Measurements from ENCODE around the gene ZBED6. TPM values are rescaled to one million over a fixed set of nuclear protein-coding genes. Genes with fewer than 3 reads are reported as not detected.

ZBED6 gene
- total and polyA plus RNA-seq, 9 of the 15 experiments (the other 6 are each of a cell fraction or from before 2014, with no cell fraction given) = 0.21 to 16.6 (median 5.0) TPM

- ATAC-seq = no peak
These were observed 43.7 kb downstream of the ZBED6 start for GRCh38 chr1:203839081-203839480.

More at GRCh38 chr1:203839081-203839480, 43.7 kb downstream of the ZBED6 start:
- no TSS peak for BruUV-seq (replicated peaks)
- no peaks in the 10 kb centered on the region for H3K27me3 ChIP-seq (ENCODE audit: control insufficient read depth in 2 of 2, insufficient read depth in 2 of 2, low read length in 2 of 2)
- H3K4me2 ChIP-seq (ENCODE audit: insufficient read depth, low read length) = no peak overlapping the region
- H3K27ac ChIP-seq (ENCODE audit: extremely low read depth, low read depth, low read length) = no peak overlapping the region
- H3K9me3 ChIP-seq (replicated peaks; ENCODE audit: control insufficient read depth, insufficient read depth, low read depth, low read length) = no peaks in the 10 kb centered on the region
- DNase-seq (ENCODE audit: extremely low read depth in 1 of 4, low spot score in 3 of 4) = no peak
- no peaks in the 10 kb centered on the region for H4K20me1 ChIP-seq (replicated peaks; ENCODE audit: control insufficient read depth, insufficient read depth, low read length)
- no peak for TF ChIP-seq PML (IDR thresholded peaks at IDR 0.05; ENCODE audit: low read length)
- TF ChIP-seq ARID4B (CRISPR knock-in tag; IDR thresholded peaks at IDR 0.05) = no peak
- no peak for TF ChIP-seq RBFOX2 (IDR thresholded peaks at IDR 0.05; ENCODE audit: low read depth, low read length)
- no peak for TF ChIP-seq THRA (IDR thresholded peaks at IDR 0.05)
- TF ChIP-seq DMBX1 (CRISPR knock-in tag; IDR thresholded peaks at IDR 0.05; ENCODE audit: borderline replicate concordance) = no peak
- no peak for TF ChIP-seq THRAP3 (IDR thresholded peaks at IDR 0.05; ENCODE audit: borderline replicate concordance)
- no peak for TF ChIP-seq RBM34 (IDR thresholded peaks at IDR 0.05; ENCODE audit: borderline replicate concordance, insufficient read depth, low read length)
- no peak for TF ChIP-seq ZNF311 (CRISPR knock-in tag; IDR thresholded peaks at IDR 0.05)
- no peak for TF ChIP-seq PTBP1 (IDR thresholded peaks at IDR 0.05; ENCODE audit: low read depth, low read length)
- TF ChIP-seq SNRNP70 (optimal IDR thresholded peaks at IDR 0.05; ENCODE audit: low read depth, low read length) = no peak
- no peaks in the 10 kb centered on the region for H3K4me1 ChIP-seq (replicated peaks in 1 of 2; ENCODE audit: control insufficient read depth in 2 of 2, insufficient read depth in 2 of 2, low read length in 2 of 2)
- ChIA-PET CTCF (ENCODE audit: low intra/inter-chr PET ratio) (interaction anchor here (0.6 kb wide), 1 partner anchor 533 kb away, joined by 4 read pairs; no protein-coding TSS in a partner anchor), POLR2A (interaction anchor here (1.0 to 1.2 kb wide), 2 partner anchors 12 to 92 kb away, joined by 3 to 4 read pairs; no protein-coding TSS in a partner anchor)
- in situ Hi-C loops (cut with MboI) (no loop called here), intact Hi-C loops (cut with micrococcal nuclease) (no loop called here)
- no peak overlapping the region for H3K4me3 ChIP-seq
- FAIRE-seq = no peak
- no peak overlapping the region for H2AFZ ChIP-seq (ENCODE audit: low read depth, low read length)
- H3K79me2 ChIP-seq (ENCODE audit: control insufficient read depth, insufficient read depth, low read length) = no peaks in the 10 kb centered on the region
- 92% methylated on average over 5 of the region's 5 CpGs for WGBS (ENCODE audit: insufficient coverage, low coverage, missing lambda C conversion rate)
- no peak overlapping the region for H3K9ac ChIP-seq (ENCODE audit: insufficient read depth in 1 of 2, low read depth in 2 of 2, low read length in 2 of 2)
- no peaks in the 10 kb centered on the region for H3K9me1 ChIP-seq (ENCODE audit: control insufficient read depth, insufficient read depth, low read length)
- H3K36me3 ChIP-seq (ENCODE audit: control insufficient read depth, insufficient read depth, low read length) = peaks cover 79% of the 10 kb centered on the region

Measured in K562 (cell line).